Adrenal gland (tissue), 12 donors: ENCODE results near the gene FGD4. TPM values are rescaled to one million over a fixed set of nuclear protein-coding genes. Genes with fewer than 3 reads are reported as not detected.

Experiments used
- DNase-seq, 7 donors: peaks; one replicate each; pipeline ENCODE4 v3.0.0-alpha.2; 2019 to 2020
- H3K27ac ChIP-seq, 5 donors: fragments of 200-600 bp; sonication (generic) in 4 of 5; 1 replicate in 3 of 5; 2 replicates in 2 of 5; pipeline versions ENCODE4 v1.5.1 to v1.8.0; 2016 to 2020; ENCODE audit warnings: mild to moderate bottlenecking in 1 of 5
- H3K27me3 ChIP-seq: fragments of 200-600 bp; 2 replicates; pipeline ENCODE4 v1.8.0; 2021
- H3K36me3 ChIP-seq, 2 donors: fragments of 200-600 bp; replicated peaks in 1 of 2; 1 replicate in 1 of 2; 2 replicates in 1 of 2; pipeline versions ENCODE4 v1.5.1 to v1.8.0; 2018 to 2022
- H3K4me1 ChIP-seq, 2 donors: fragments of 200-600 bp; replicated peaks in 1 of 2; 1 replicate in 1 of 2; 2 replicates in 1 of 2; pipeline versions ENCODE4 v1.5.1 to v1.8.0; 2018 to 2021
- H3K4me3 ChIP-seq, 4 donors: fragments of 200-600 bp; sonication (generic) in 3 of 4; one replicate each; pipeline ENCODE4 v1.5.1; 2016 to 2018
- H3K9me3 ChIP-seq, 3 donors: fragments of 200-600 bp; sonication (generic) in 1 of 3; replicated peaks in 1 of 3; 1 replicate in 2 of 3; 2 replicates in 1 of 3; pipeline versions ENCODE4 v1.5.1 to v1.8.0; 2016 to 2021
- CTCF ChIP-seq, 6 experiments: fragments of 450-650 bp in 4 of 6; fragments of 200-600 bp in 2 of 6; sonication (generic) in 1 of 6; IDR thresholded peaks; 1 replicate in 5 of 6; 2 replicates in 1 of 6; pipeline versions ENCODE4 v1.5.1 to v1.8.0; 2016 to 2021; ENCODE audit warnings: antibody characterized with exemption in 6 of 6, mild to moderate bottlenecking in 2 of 6, moderate library complexity in 1 of 6
- POLR2A ChIP-seq, 2 donors: fragments of 450-650 bp; IDR thresholded peaks; one replicate each; pipeline ENCODE4 v1.6.1; 2017; ENCODE audit warnings: antibody characterized with exemption in 2 of 2, mild to moderate bottlenecking in 2 of 2, moderate library complexity in 1 of 2
- WGBS, 4 donors: extraction: QIAGEN DNeasy Blood & Tissue Kit in 2 of 4; methylation state at CpG; one replicate each; pipeline versions ENCODE4 v1.1.5 to v1.1.7; 2013 to 2017; 5-methylcytosine and 5-hydroxymethylcytosine counted together
- intact Hi-C, 2 donors: fragments of 100-400 bp; cut with DNase I; formaldehyde crosslinking; loops; one replicate each; pipeline versions ENCODE4 v1.14.1 to v1.15.0; 2022 to 2023
- polyA plus RNA-seq, 3 donors: library from polyadenylated mRNA; stranded (reverse); fragments of 200-250 nt in 2 of 3; fragments of 350-450 nt in 1 of 3; fragmentation: Illumina TruSeq in 1 of 3; extraction: RNeasy Lipid Tissue Mini Kit (QIAGEN cat#74804) in 1 of 3; gene quantifications; one replicate each; pipeline ENCODE4 v1.2.3, GENCODE V29; 2013 to 2014
- total RNA-seq, 9 donors: library from RNA; depleted of rRNA in 4 of 9; stranded (reverse); fragments of >200 nt in 4 of 9; fragments of 120-200 nt in 1 of 9; fragmentation: NEBNext Ultra II Directional in 1 of 9; extraction: Animal tissue kit (Norgen Biotek cat#: 25700) in 1 of 9; gene quantifications; one replicate each; pipeline versions ENCODE4 v1.1.0 to v1.2.4, GENCODE V29; 2013 to 2023
- donor health status: healthy with polysubstance abuse.
- donor health status: Bipolar disorder and iron deficiency.
- donor health status: DM: yes; HTN: yes; CAD: no.
- donor health status: DM: no; HTN: no; CAD: no.
- donor health status: DM: no; HTN: no; CAD: no.
- donor health status: DM: yes; HTN: yes; CAD: no.

Gene FGD4
- total and polyA plus RNA-seq, 12 donors, result 1.7 to 38.5 (median 16.6) TPM

GRCh38 chr12:32496946-32497345 is 97.6 kb downstream of the FGD4 start:
- Histone ChIP-seq H3K36me3 (no peaks in the 10 kb centered on the region), H3K9me3 (no peaks in the 10 kb centered on the region), H3K27me3 (no peaks in the 10 kb centered on the region), H3K4me1 (peaks cover under 1 to 11% of the 10 kb centered on the region in 2 donors), H3K27ac (no peak overlapping the region), H3K4me3 (no peak overlapping the region)
- intact Hi-C loops, result no loop called here
- no peak for TF ChIP-seq CTCF (IDR thresholded peaks at IDR 0.05)
- no peak for TF ChIP-seq POLR2A (IDR thresholded peaks at IDR 0.05)
- no peak for DNase-seq

GRCh38 chr12:32497864-32498263 is 98.5 kb downstream of the FGD4 start:
- 58 to 79% (median 76%) methylated on average over 4 of the region's 4 CpGs for WGBS, 4 donors
- DNase-seq, result no peak
- H3K27ac ChIP-seq, result no peak overlapping the region
- no peak overlapping the region for H3K4me3 ChIP-seq
- no peaks in the 10 kb centered on the region for H3K9me3 ChIP-seq
- no peaks in the 10 kb centered on the region for H3K27me3 ChIP-seq
- peaks cover 10 to 20% of the 10 kb centered on the region in 2 donors for H3K4me1 ChIP-seq
- intact Hi-C loops, result no loop called here
- TF ChIP-seq POLR2A (IDR thresholded peaks at IDR 0.05), result no peak
- TF ChIP-seq CTCF (IDR thresholded peaks at IDR 0.05), result no peak
- no peaks in the 10 kb centered on the region for H3K36me3 ChIP-seq

DNA sequence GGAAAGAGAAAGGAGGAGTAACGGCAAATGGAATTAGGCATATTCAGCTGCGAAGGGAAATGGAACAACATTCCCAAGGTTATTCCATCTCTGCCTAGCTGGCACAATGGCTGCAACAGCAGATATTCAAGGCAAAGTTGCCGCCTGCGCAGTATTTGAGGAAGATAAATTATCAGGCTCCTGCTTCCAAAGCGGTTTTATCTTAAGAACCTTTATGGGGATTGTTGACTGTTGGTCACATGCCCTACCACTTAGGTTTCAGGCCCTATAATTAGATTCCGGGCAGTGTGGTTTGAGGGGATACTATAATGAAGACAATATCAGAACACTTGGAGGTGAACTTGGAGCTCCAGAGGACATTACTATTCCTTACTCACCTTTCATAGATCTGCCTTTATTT is 99.7 kb downstream of the FGD4 start:
- no peak for DNase-seq
- peaks cover 16 to 32% of the 10 kb centered on the region in 2 donors for H3K4me1 ChIP-seq
- WGBS, 4 donors, result 73 to 80% (median 78%) methylated on average over 6 of the region's 6 CpGs
- H3K27me3 ChIP-seq, result no peaks in the 10 kb centered on the region
- no peaks in the 10 kb centered on the region for H3K36me3 ChIP-seq
- H3K9me3 ChIP-seq, result no peaks in the 10 kb centered on the region
- intact Hi-C loops, result no loop called here
- no peak for TF ChIP-seq POLR2A (IDR thresholded peaks at IDR 0.05)
- TF ChIP-seq CTCF (IDR thresholded peaks at IDR 0.05), result no peak
- peak overlapping the region in 1 of 5 donors; percentile 15 for H3K27ac ChIP-seq
- no peak overlapping the region for H3K4me3 ChIP-seq

GRCh38 chr12:32501835-32502333 is 102.5 kb downstream of the FGD4 start:
- DNase-seq, result peak in 6 of 7 donors; percentile 43 to 66 (median 47)
- Histone ChIP-seq H3K9me3 (no peaks in the 10 kb centered on the region), H3K4me3 (peak overlapping the region in 1 of 4 donors; percentile 32), H3K27ac (peak overlapping the region in 4 of 5 donors; percentile 7 to 77 (median 53)), H3K27me3 (no peaks in the 10 kb centered on the region), H3K36me3 (no peaks in the 10 kb centered on the region), H3K4me1 (peaks cover 23 to 46% of the 10 kb centered on the region in 2 donors)
- intact Hi-C loops, result no loop called here
- no peak for TF ChIP-seq CTCF (IDR thresholded peaks at IDR 0.05)
- peak in 1 of 2 donors; percentile 33 for TF ChIP-seq POLR2A (IDR thresholded peaks at IDR 0.05)
- WGBS, 4 donors, result 43 to 51% (median 47%) methylated on average over 5 to 6 of the region's 6 CpGs
